HepG2 (cell line): ENCODE results near the gene GNG2. TPM values are rescaled to one million over a fixed set of nuclear protein-coding genes. Genes with fewer than 3 reads are reported as not detected.
A peak's percentile ranks its signal among the peaks of the same experiment; 100 is the strongest.

Source experiments
- FOSL2 ChIP-seq: sonication (generic); formaldehyde crosslinking; IDR thresholded peaks from 2 replicates; pipeline ENCODE4 v1.4.0; 2020; ENCODE audit warnings: missing genetic modification reagents
- GATAD1 ChIP-seq: IDR thresholded peaks from 2 replicates; pipeline ENCODE4 v1.6.1; 2016; ENCODE audit warnings: missing genetic modification reagents, missing compliant biosample characterization
- HOXA9 ChIP-seq: sonication (generic); formaldehyde crosslinking; IDR thresholded peaks from 2 replicates; pipeline ENCODE4 v1.8.1; 2022; ENCODE audit warnings: missing genetic modification reagents, mild to moderate bottlenecking, moderate library complexity, borderline replicate concordance
- KAT8 ChIP-seq: IDR thresholded peaks from 2 replicates; pipeline ENCODE4 v1.6.1; 2016; ENCODE audit warnings: missing genetic modification reagents, missing compliant biosample characterization
- MIER3 ChIP-seq: IDR thresholded peaks from 2 replicates; pipeline ENCODE4 v1.6.1; 2016; ENCODE audit warnings: missing compliant biosample characterization, borderline replicate concordance
- NFE2L2 ChIP-seq: fragments of 150-350 bp; IDR thresholded peaks from 2 replicates; pipeline ENCODE4 v1.6.1; 2014; ENCODE audit warnings: low read length
- RFXAP ChIP-seq: sonication (generic); formaldehyde crosslinking; IDR thresholded peaks from 2 replicates; pipeline ENCODE4 v1.4.0; 2020; ENCODE audit warnings: missing genetic modification reagents, borderline replicate concordance
- SIX1 ChIP-seq: sonication (generic); formaldehyde crosslinking; IDR thresholded peaks from 2 replicates; pipeline ENCODE4 v1.4.0; 2020; ENCODE audit warnings: missing genetic modification reagents, borderline replicate concordance
- SOX13 ChIP-seq, 3 experiments: fragments of 450-650 bp in 1 of 3; sonication (generic) in 1 of 3; formaldehyde crosslinking in 1 of 3; IDR thresholded peaks in 2 of 3; conservative IDR thresholded peaks in 1 of 3; 2 replicates each; pipeline versions ENCODE4 v1.5.0 to v1.6.1; 2016 to 2020; ENCODE audit warnings: antibody characterized with exemption in 1 of 3, mild to moderate bottlenecking in 1 of 3, missing compliant biosample characterization in 1 of 3, missing genetic modification reagents in 1 of 3, moderate library complexity in 1 of 3
- SP2 ChIP-seq: sonication (generic); formaldehyde crosslinking; IDR thresholded peaks from 2 replicates; pipeline ENCODE4 v1.5.1; 2020; ENCODE audit warnings: mild to moderate bottlenecking, missing genetic modification reagents
- TBX3 ChIP-seq: fragments of 450-650 bp; IDR thresholded peaks from 2 replicates; pipeline ENCODE4 v1.6.1; 2017; ENCODE audit warnings: antibody characterized with exemption, mild to moderate bottlenecking, inconsistent platforms, borderline replicate concordance
- TOPORS ChIP-seq: sonication (generic); formaldehyde crosslinking; IDR thresholded peaks from 2 replicates; pipeline ENCODE4 v1.8.0; 2023; ENCODE audit warnings: mild to moderate bottlenecking, missing genetic modification reagents
- ZMYM4 ChIP-seq: sonication (generic); formaldehyde crosslinking; IDR thresholded peaks from 2 replicates; pipeline ENCODE4 v1.8.1; 2023; ENCODE audit warnings: mild to moderate bottlenecking, missing genetic modification reagents
- ZNF816 ChIP-seq: sonication (generic); formaldehyde crosslinking; IDR thresholded peaks from 2 replicates; pipeline ENCODE4 v1.8.0; 2022; ENCODE audit warnings: missing genetic modification reagents, mild to moderate bottlenecking, borderline replicate concordance
- polyA plus RNA-seq, 8 experiments: library from polyadenylated mRNA; depleted of rRNA in 3 of 8; stranded (reverse) in 7 of 8; unstranded in 1 of 8; fragments of >200 nt; fragmentation: Illumina TruSeq in 4 of 8; extraction: Trizol in 4 of 8; gene quantifications; 2 replicates each; pipeline versions ENCODE4 v1.2.1 to v1.2.3, GENCODE V29; 2011 to 2016; ENCODE audit warnings: low read depth in 4 of 8, missing spikeins in 1 of 8, mixed read lengths in 1 of 8; ENCODE audit not compliant: insufficient read depth in 1 of 8
- total RNA-seq, 5 experiments: library from RNA; depleted of rRNA; stranded (reverse); fragments of >200 nt; fragmentation: Illumina TruSeq; extraction: Trizol; gene quantifications; 2 replicates each; pipeline ENCODE4 v1.2.3, GENCODE V29; 2016; ENCODE audit warnings: low read depth in 1 of 5
- TF ChIP-seq, protein P1 (sequence below): sonication (generic); formaldehyde crosslinking; IDR thresholded peaks from 2 replicates; pipeline ENCODE4 v1.8.0; 2022; ENCODE audit warnings: missing genetic modification reagents, mild to moderate bottlenecking, moderate library complexity, borderline replicate concordance
- TF ChIP-seq, protein P2 (sequence below): sonication (generic); formaldehyde crosslinking; IDR thresholded peaks from 2 replicates; pipeline ENCODE4 v1.8.0; 2022; ENCODE audit warnings: missing genetic modification reagents, mild to moderate bottlenecking, borderline replicate concordance
- TF ChIP-seq, protein P3 (sequence below): IDR thresholded peaks from 2 replicates; pipeline ENCODE4 v1.6.1; 2018; ENCODE audit warnings: missing genetic modification reagents
- TF ChIP-seq, protein P4 (sequence below): IDR thresholded peaks from 2 replicates; pipeline ENCODE4 v1.6.1; 2016; ENCODE audit warnings: missing biosample characterization, missing genetic modification reagents, low read depth
- TF ChIP-seq, protein P5 (sequence below): sonication (generic); formaldehyde crosslinking; IDR thresholded peaks from 2 replicates; pipeline ENCODE4 v1.5.0; 2020; ENCODE audit warnings: missing genetic modification reagents, mild to moderate bottlenecking, borderline replicate concordance

Gene GNG2
- total and polyA plus RNA-seq, 2 of the 13 experiments (the other 11 are each of a cell fraction or from before 2014, with no cell fraction given): not detected

DNA sequence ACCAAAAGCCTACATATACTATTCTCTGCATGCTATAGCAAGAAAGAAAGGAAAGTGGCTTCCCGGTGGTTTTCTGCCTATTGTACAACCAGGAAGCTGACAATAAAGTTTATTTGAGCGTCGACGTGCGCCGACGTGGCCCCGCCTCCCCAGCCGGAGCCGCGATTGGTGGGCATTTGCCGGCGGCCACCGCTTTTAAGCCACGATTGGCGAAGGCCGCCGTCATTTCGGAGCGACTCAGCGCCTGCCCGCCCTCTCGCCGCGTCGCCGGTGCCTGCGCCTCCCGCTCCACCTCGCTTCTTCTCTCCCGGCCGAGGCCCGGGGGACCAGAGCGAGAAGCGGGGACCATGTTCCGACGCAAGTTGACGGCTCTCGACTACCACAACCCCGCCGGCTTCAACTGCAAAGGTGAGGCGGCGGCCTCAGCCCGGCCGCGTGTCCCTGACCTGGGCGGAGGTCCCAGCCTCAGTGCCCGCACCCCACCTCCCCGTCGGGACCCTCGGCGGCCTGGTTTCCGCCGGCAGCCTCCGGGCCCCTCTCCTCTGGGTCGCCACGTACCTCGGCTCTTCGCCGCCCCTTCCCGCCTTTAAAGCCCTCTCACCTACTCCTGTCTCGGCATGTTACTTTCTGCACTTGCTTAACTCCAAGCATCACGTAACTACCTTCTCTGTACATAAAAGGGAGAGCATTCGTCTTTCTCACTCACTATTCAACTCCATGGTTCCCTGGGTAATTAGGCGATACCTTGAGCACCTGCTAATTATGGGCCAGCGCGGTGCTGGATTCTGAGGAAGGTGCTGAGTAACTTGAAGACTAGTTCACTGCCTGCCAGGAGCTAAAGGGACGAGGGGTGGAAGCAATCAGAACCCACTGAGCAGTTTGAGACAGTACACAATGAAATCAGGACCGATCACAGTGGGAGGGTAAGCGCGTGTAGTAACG lies 129.2 kb downstream of the GNG2 start, which contains the start of gene RTRAF (continued):
- TF ChIP-seq SOX13 (IDR thresholded peaks at IDR 0.05) (no peak), SOX13 (CRISPR knock-in tag; conservative IDR thresholded peaks at IDR 0.05 in 1 of 2, IDR thresholded peaks at IDR 0.05 in 1 of 2) (0 out of 4 replicates have a peak, but pooled peaks of 1 of the 2 experiments have one; percentile 42), SP2 (CRISPR knock-in tag) (peak; percentile 97), ZMYM4 (CRISPR knock-in tag) (peak; percentile 94), NFE2L2 (no peak), HOXA9 (CRISPR knock-in tag) (peak; percentile 61; the same call in 1 of the 2 replicates), KAT8 (CRISPR knock-in tag) (peak; percentile 97), GATAD1 (CRISPR knock-in tag) (peak; percentile 90), MIER3 (CRISPR knock-in tag) (peak; percentile 19; the same call in 1 of the 2 replicates), TBX3 (0 out of 2 replicates have a peak, but pooled peaks have one; percentile 7), FOSL2 (CRISPR knock-in tag) (peak; percentile 52; the same call in 1 of the 2 replicates), ZNF816 (CRISPR knock-in tag) (0 out of 2 replicates have a peak, but pooled peaks have one; percentile 21), RFXAP (CRISPR knock-in tag) (peak; percentile 41; the same call in 1 of the 2 replicates), SIX1 (CRISPR knock-in tag) (no peak), TOPORS (CRISPR knock-in tag) (peak; percentile 84)
- TF ChIP-seq, protein P1, sequence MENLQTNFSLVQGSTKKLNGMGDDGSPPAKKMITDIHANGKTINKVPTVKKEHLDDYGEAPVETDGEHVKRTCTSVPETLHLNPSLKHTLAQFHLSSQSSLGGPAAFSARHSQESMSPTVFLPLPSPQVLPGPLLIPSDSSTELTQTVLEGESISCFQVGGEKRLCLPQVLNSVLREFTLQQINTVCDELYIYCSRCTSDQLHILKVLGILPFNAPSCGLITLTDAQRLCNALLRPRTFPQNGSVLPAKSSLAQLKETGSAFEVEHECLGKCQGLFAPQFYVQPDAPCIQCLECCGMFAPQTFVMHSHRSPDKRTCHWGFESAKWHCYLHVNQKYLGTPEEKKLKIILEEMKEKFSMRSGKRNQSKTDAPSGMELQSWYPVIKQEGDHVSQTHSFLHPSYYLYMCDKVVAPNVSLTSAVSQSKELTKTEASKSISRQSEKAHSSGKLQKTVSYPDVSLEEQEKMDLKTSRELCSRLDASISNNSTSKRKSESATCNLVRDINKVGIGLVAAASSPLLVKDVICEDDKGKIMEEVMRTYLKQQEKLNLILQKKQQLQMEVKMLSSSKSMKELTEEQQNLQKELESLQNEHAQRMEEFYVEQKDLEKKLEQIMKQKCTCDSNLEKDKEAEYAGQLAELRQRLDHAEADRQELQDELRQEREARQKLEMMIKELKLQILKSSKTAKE (CRISPR knock-in tag): no peak
- TF ChIP-seq, protein P2, sequence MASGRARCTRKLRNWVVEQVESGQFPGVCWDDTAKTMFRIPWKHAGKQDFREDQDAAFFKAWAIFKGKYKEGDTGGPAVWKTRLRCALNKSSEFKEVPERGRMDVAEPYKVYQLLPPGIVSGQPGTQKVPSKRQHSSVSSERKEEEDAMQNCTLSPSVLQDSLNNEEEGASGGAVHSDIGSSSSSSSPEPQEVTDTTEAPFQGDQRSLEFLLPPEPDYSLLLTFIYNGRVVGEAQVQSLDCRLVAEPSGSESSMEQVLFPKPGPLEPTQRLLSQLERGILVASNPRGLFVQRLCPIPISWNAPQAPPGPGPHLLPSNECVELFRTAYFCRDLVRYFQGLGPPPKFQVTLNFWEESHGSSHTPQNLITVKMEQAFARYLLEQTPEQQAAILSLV (CRISPR knock-in tag): peak; percentile 50; the same call in 1 of the 2 replicates
- TF ChIP-seq, protein P3, sequence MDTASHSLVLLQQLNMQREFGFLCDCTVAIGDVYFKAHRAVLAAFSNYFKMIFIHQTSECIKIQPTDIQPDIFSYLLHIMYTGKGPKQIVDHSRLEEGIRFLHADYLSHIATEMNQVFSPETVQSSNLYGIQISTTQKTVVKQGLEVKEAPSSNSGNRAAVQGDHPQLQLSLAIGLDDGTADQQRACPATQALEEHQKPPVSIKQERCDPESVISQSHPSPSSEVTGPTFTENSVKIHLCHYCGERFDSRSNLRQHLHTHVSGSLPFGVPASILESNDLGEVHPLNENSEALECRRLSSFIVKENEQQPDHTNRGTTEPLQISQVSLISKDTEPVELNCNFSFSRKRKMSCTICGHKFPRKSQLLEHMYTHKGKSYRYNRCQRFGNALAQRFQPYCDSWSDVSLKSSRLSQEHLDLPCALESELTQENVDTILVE (CRISPR knock-in tag): 0 out of 2 replicates have a peak, but pooled peaks have one; percentile 33
- TF ChIP-seq, protein P4, sequence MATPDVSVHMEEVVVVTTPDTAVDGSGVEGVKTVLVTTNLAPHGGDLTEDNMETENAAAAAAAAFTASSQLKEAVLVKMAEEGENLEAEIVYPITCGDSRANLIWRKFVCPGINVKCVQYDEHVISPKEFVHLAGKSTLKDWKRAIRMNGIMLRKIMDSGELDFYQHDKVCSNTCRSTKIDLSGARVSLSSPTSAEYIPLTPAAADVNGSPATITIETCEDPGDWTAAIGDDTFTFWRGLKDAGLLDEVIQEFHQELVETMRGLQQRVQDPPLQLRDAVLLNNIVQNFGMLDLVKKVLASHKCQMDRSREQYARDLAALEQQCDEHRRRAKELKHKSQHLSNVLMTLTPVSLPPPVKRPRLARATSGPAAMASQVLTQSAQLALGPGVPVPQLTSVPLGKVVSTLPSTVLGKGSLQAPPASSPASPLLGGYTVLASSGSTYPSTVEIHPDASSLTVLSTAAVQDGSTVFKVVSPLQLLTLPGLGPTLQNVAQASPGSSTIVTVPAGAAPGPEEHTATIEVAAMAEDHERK: peak; percentile 99
- TF ChIP-seq, protein P5, sequence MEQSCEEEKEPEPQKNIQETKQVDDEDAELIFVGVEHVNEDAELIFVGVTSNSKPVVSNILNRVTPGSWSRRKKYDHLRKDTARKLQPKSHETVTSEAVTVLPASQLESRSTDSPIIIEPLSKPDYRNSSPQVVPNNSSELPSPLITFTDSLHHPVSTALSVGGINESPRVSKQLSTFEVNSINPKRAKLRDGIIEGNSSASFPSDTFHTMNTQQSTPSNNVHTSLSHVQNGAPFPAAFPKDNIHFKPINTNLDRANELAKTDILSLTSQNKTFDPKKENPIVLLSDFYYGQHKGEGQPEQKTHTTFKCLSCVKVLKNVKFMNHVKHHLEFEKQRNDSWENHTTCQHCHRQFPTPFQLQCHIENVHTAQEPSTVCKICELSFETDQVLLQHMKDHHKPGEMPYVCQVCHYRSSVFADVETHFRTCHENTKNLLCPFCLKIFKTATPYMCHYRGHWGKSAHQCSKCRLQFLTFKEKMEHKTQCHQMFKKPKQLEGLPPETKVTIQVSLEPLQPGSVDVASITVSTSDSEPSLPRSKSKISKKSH (CRISPR knock-in tag): peak; percentile 51; the same call in 1 of the 2 replicates
